WERI-Rb-1 (cell line): Measurements from ENCODE around the gene ASCC1.

Source experiments
- DNase-seq: peaks from one replicate; pipeline ENCODE4 v3.0.0-alpha.2; 2020
- H3K27ac ChIP-seq: fragments of 250-450 bp; sonication (Bioruptor Pico); 2 replicates; pipeline ENCODE4 v1.5.1; 2020; ENCODE audit warnings: mild to moderate bottlenecking, moderate library complexity
- H3K27me3 ChIP-seq: fragments of 250-450 bp; sonication (Bioruptor Pico); 2 replicates; pipeline ENCODE4 v1.5.1; 2021; ENCODE audit warnings: mild to moderate bottlenecking, low read depth, moderate library complexity; ENCODE audit not compliant: insufficient read depth, severe bottlenecking
- H3K36me3 ChIP-seq: fragments of 250-450 bp; sonication (Bioruptor Pico); 2 replicates; pipeline ENCODE4 v1.5.1; 2020; ENCODE audit warnings: mild to moderate bottlenecking, moderate library complexity
- H3K4me3 ChIP-seq: 2 replicates; pipeline ENCODE4 v1.5.1; 2011; ENCODE audit warnings: low read depth, mild to moderate bottlenecking, control low read depth, low read length
- H3K9me3 ChIP-seq: fragments of 250-450 bp; sonication (Bioruptor Pico); 2 replicates; pipeline ENCODE4 v1.5.1; 2021; ENCODE audit warnings: mild to moderate bottlenecking, moderate library complexity; ENCODE audit not compliant: severe bottlenecking
- TF ChIP-seq, protein P1 (sequence below): IDR thresholded peaks from 2 replicates; pipeline ENCODE4 v1.5.1; 2011; ENCODE audit warnings: low read depth, mild to moderate bottlenecking, control low read depth, inconsistent platforms, low read length

Gene ASCC1

GRCh38 chr10:72058989-72059842 is 156.9 kb downstream of the ASCC1 start:
- TF ChIP-seq, protein P1, sequence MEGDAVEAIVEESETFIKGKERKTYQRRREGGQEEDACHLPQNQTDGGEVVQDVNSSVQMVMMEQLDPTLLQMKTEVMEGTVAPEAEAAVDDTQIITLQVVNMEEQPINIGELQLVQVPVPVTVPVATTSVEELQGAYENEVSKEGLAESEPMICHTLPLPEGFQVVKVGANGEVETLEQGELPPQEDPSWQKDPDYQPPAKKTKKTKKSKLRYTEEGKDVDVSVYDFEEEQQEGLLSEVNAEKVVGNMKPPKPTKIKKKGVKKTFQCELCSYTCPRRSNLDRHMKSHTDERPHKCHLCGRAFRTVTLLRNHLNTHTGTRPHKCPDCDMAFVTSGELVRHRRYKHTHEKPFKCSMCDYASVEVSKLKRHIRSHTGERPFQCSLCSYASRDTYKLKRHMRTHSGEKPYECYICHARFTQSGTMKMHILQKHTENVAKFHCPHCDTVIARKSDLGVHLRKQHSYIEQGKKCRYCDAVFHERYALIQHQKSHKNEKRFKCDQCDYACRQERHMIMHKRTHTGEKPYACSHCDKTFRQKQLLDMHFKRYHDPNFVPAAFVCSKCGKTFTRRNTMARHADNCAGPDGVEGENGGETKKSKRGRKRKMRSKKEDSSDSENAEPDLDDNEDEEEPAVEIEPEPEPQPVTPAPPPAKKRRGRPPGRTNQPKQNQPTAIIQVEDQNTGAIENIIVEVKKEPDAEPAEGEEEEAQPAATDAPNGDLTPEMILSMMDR, result no peak; the same call in 1 of the 2 replicates
- no peak overlapping the region; the same call in 1 of the 2 replicates for H3K27ac ChIP-seq
- H3K4me3 ChIP-seq, result no peak overlapping the region
- no peaks in the 10 kb centered on the region for H3K9me3 ChIP-seq
- no peaks in the 10 kb centered on the region for H3K27me3 ChIP-seq
- H3K36me3 ChIP-seq, result no peaks in the 10 kb centered on the region
- no peak for DNase-seq

GRCh38 chr10:72058347-72058898 is 157.7 kb downstream of the ASCC1 start:
- DNase-seq, result no peak
- H3K9me3 ChIP-seq, result no peaks in the 10 kb centered on the region
- no peak overlapping the region for H3K27ac ChIP-seq
- TF ChIP-seq, protein P1, result no peak
- no peak overlapping the region for H3K4me3 ChIP-seq
- no peaks in the 10 kb centered on the region for H3K36me3 ChIP-seq
- no peaks in the 10 kb centered on the region for H3K27me3 ChIP-seq

DNA sequence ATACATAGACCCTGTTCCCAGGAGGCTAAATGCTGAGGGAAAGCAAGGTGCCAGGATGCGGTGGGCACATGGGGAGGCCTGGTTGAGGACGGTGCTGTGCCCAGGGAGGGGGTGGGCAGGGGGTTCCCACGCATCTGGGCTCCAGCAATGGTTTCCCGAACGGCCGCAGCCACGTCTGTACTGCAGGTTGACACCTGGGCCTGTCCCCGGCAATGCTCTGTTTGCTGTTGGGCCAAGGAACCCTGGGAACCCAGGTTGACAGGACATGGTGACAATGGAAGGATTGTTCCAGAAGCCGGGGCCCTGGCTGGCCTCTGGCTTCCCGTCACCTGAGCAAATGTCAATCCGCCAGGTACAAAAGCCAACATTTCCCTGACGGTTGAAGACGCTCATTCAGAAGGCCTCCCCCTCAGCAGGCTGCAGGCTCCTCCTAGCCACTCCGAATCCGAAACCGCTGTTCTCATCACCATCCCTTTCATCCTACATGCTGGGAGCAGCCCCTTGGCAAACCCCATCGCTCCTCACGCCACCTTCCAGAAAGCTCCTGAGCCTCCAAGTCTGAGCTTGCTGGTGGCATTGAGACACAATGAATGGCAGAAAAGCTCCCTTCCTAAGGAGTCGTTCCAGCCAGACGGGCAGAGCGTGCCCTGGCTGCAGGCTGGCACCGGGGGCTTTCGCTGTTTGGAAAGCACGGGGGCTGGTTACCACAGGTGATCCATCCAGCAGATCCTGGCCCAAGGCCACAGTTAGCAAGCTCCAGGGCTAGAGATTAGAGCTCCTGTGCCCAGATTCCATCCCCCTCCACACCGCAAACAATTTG is 158.9 kb downstream of the ASCC1 start:
- Histone ChIP-seq H3K36me3 (no peaks in the 10 kb centered on the region), H3K9me3 (no peaks in the 10 kb centered on the region), H3K4me3 (no peak overlapping the region), H3K27me3 (no peaks in the 10 kb centered on the region), H3K27ac (no peak overlapping the region)
- TF ChIP-seq, protein P1, result no peak
- no peak for DNase-seq

DNA sequence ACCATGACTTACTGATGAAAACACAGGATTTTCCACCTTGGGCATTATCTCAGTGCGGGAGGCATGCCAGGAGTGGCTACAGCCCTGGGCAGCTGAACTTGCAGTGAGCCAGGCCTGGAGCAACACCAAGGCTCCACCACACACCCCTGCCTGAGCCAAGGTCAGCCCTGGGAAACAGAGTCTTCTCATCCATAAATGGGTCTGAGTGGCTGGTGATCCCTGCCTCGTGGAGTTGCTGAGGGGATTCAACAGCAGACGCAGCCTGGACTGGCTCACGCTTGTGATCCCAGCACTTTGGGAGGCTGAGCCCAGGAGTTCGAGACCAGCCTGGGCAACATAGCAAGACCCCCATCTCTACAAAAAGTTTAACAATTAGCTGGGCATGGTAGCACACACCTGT is 160.0 kb downstream of the ASCC1 start:
- no peaks in the 10 kb centered on the region for H3K27me3 ChIP-seq
- no peak overlapping the region for H3K4me3 ChIP-seq
- H3K36me3 ChIP-seq, result no peaks in the 10 kb centered on the region
- TF ChIP-seq, protein P1, result no peak
- DNase-seq, result no peak
- no peak overlapping the region for H3K27ac ChIP-seq
- no peaks in the 10 kb centered on the region for H3K9me3 ChIP-seq

GRCh38 chr10:72053690-72054089 is 162.4 kb downstream of the ASCC1 start:
- Histone ChIP-seq H3K27me3 (no peaks in the 10 kb centered on the region), H3K36me3 (no peaks in the 10 kb centered on the region), H3K27ac (no peak overlapping the region), H3K4me3 (no peak overlapping the region), H3K9me3 (peaks cover 2% of the 10 kb centered on the region)
- DNase-seq, result no peak
- TF ChIP-seq, protein P1, result no peak
